ENCODE data around the gene CTXN3.

- no peak for TF ChIP-seq CTCF (IDR thresholded peaks at IDR 0.05; ENCODE audit: low read length)
- no peak for TF ChIP-seq EZH2 (IDR thresholded peaks at IDR 0.05; ENCODE audit: borderline replicate concordance, low read length)
Measured at GRCh38 chr5:127650649-127651048, 1.8 kb downstream of the CTXN3 start.
